HG03378 (cell line): ENCODE results near the gene PMS2.
"Not testable (repeated sequence)": the region's sequence is repeated elsewhere in the genome, so short reads cannot be mapped to it uniquely, and the experiment has no call there.

Experiments
- ATAC-seq: cut with Tn5 transposase; IDR thresholded peaks from one replicate; pipeline ENCODE4 v1.9.1; 2021; ENCODE audit warnings: mild to moderate bottlenecking, moderate library complexity; ENCODE audit not compliant: unreplicated experiment

Gene PMS2

GRCh38 chr7:6008668-6009611, at the start of gene PMS2, which contains the start of gene AIMP2:
TSS of gene PMS2 (minus strand) at chr7:6009049. CDS start at chr7:6009019, 30 bp downstream.
TSS of gene AIMP2 (plus strand) at chr7:6009272. CDS start at chr7:6009364, 92 bp downstream.
- peak; percentile 94 for ATAC-seq

GRCh38 chr7:6057316-6058129, 48.7 kb upstream of the PMS2 start:
- ATAC-seq: no peak

- no peak for ATAC-seq
Observed at GRCh38 chr7:6056616-6057015, 47.8 kb upstream of the PMS2 start.

GRCh38 chr7:6051185-6051584, 42.3 kb upstream of the PMS2 start:
- not testable (repeated sequence) for ATAC-seq

- no peak for ATAC-seq
Observed at GRCh38 chr7:6049780-6050179, 40.9 kb upstream of the PMS2 start.

- ATAC-seq: no peak
Observed at GRCh38 chr7:6035686-6036085, 26.8 kb upstream of the PMS2 start.

- ATAC-seq: no peak
Observed at GRCh38 chr7:6035165-6035564, 26.3 kb upstream of the PMS2 start.

- ATAC-seq: no peak
Observed at GRCh38 chr7:6032641-6033040, 23.8 kb upstream of the PMS2 start.

- ATAC-seq: no peak
Observed at GRCh38 chr7:6032167-6032566, 23.3 kb upstream of the PMS2 start.

- ATAC-seq: no peak
Observed at GRCh38 chr7:6031567-6031966, 22.7 kb upstream of the PMS2 start.

- no peak for ATAC-seq
Observed at GRCh38 chr7:6030988-6031387, 22.1 kb upstream of the PMS2 start, which contains the start of gene ANKRD61. TSS of gene ANKRD61 (plus strand) at chr7:6031376. CDS start at chr7:6031376, 0 bp downstream.

GRCh38 chr7:6028563-6028962, 19.7 kb upstream of the PMS2 start:
- no peak for ATAC-seq

- ATAC-seq: no peak
Observed at GRCh38 chr7:6027806-6028365, 19.0 kb upstream of the PMS2 start.

GRCh38 chr7:6026820-6027311, 18.0 kb upstream of the PMS2 start:
- ATAC-seq: no peak

GRCh38 chr7:6026011-6026819, 17.4 kb upstream of the PMS2 start:
- ATAC-seq: peak; percentile 51

- no peak for ATAC-seq
Observed at GRCh38 chr7:6023974-6024435, 15.2 kb upstream of the PMS2 start.

GRCh38 chr7:6022707-6023106, 13.9 kb upstream of the PMS2 start:
- no peak for ATAC-seq

GRCh38 chr7:6020371-6021286, 11.8 kb upstream of the PMS2 start:
- no peak for ATAC-seq

- no peak for ATAC-seq
Observed at GRCh38 chr7:6016653-6016966, 7.8 kb upstream of the PMS2 start.
